ENCODE results near the gene VSTM4. TPM values are rescaled to one million over a fixed set of nuclear protein-coding genes. Genes with fewer than 3 reads are reported as not detected.

VSTM4 gene
- total RNA-seq, 4 donors from 2014 or later = 13.4 to 38.2 (median 25.9) TPM

DNA sequence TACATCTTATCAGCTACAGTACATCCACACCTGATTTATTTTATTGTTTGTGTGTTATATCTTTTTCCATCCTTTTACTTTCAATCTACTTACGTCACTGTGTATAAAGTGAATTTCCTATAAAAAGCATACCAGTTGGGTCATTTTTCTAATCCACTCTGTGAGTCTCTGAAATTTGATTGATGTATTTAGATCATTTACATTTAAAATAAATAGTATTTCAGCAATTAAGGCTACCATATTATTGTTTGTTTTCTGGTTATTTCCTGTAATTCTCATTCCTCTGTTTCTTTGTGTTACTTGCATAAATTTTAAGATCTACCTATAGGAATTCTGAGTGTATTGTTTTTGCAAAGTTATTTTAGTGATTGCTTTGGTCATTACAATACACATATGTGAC, 53.7 kb downstream of the VSTM4 start:
- TF ChIP-seq, protein P1, sequence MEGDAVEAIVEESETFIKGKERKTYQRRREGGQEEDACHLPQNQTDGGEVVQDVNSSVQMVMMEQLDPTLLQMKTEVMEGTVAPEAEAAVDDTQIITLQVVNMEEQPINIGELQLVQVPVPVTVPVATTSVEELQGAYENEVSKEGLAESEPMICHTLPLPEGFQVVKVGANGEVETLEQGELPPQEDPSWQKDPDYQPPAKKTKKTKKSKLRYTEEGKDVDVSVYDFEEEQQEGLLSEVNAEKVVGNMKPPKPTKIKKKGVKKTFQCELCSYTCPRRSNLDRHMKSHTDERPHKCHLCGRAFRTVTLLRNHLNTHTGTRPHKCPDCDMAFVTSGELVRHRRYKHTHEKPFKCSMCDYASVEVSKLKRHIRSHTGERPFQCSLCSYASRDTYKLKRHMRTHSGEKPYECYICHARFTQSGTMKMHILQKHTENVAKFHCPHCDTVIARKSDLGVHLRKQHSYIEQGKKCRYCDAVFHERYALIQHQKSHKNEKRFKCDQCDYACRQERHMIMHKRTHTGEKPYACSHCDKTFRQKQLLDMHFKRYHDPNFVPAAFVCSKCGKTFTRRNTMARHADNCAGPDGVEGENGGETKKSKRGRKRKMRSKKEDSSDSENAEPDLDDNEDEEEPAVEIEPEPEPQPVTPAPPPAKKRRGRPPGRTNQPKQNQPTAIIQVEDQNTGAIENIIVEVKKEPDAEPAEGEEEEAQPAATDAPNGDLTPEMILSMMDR (IDR thresholded peaks at IDR 0.05; ENCODE audit: low read depth) = no peak

DNA sequence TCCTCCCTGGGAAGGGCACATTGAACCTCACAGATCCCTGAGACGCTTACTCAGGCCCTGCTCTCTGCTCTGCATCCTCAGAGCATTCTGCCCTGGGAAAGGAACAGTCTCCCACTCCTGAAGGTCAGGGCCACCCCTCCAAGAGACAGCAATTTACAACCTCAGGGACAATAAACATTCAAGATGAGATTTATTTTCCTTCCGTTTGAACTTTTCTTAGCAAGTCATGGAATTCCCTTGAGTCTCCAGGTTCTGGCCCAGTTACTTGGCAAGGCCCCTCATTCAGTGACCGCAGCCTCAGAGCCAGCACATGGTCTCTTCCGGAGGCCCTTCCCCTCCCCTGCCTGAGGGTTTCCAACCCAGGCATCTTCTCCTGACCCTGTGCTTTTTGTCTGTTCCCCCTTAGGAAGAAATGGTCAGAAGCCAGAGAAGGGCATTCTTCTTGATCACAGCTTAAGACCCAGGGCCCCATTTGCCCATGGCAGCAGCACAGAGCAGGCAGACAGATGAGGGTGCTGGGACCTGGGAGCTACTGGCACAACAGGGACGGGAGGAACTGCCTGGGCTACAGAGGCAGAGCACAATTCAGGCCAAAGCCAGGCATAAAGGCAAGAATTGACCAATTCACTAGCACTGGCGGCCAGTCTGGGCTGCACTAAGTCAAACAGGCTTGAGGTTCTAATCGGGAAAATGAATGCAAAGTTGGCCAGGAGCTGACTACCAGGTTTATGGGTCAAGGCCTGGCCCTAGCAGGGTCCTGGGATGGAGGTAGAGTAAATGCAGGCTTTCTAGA, 56.7 kb downstream of the VSTM4 start:
- TF ChIP-seq, protein P1 (IDR thresholded peaks at IDR 0.05; ENCODE audit: low read depth) = no peak

DNA sequence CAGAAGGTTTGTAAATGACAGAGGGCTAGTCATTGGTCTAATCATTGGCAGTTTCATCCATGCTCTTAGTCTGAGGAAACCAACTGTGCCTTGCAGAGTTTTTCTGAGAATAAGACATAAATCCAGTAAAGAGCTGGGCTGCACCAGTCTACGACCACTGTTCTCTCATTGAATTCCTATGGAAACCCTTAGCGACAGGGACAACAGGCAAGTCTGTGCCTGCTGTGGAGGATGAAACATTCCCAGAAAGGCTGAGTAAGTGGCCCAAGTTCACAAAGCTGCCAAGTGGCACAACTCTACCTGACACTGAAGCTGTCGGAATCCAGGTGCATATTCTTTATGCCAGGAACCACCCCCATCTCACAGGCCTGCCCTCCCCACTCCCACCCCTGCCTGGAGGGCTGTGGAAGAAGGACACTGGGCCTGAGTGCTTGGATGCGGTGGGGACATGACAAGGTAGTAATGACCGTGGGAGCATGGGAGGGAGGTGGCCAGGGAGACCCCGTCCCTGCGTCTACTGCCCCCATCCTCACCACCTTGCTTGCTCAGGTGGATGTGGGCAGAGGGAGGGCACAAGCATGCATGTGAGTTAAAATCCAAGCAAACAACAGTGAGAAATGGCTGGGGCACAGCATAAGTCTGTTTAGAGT, 58.0 kb downstream of the VSTM4 start:
- TF ChIP-seq, protein P1 (IDR thresholded peaks at IDR 0.05; ENCODE audit: low read depth) = no peak

DNA sequence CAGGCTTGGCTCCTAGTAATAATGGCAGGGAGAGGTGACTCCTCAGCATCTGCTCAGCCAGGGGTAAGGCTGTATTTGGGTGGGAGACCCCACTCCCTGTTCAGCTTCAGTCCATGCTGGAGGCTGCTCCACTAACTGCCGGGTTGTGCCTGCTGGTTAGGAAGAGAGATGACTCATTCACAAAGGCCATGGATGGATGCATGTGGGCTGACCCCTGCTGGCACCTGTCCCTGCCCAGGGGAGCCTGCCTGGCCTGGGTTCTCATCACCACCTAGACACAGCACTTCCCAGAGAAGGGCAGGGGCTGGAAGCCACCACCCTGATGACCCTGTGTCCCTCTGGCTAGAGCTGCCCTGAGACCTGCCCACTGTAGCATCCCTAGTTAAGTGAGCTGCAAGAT, 59.0 kb downstream of the VSTM4 start:
- TF ChIP-seq, protein P1 (IDR thresholded peaks at IDR 0.05; ENCODE audit: low read depth) = no peak

DNA sequence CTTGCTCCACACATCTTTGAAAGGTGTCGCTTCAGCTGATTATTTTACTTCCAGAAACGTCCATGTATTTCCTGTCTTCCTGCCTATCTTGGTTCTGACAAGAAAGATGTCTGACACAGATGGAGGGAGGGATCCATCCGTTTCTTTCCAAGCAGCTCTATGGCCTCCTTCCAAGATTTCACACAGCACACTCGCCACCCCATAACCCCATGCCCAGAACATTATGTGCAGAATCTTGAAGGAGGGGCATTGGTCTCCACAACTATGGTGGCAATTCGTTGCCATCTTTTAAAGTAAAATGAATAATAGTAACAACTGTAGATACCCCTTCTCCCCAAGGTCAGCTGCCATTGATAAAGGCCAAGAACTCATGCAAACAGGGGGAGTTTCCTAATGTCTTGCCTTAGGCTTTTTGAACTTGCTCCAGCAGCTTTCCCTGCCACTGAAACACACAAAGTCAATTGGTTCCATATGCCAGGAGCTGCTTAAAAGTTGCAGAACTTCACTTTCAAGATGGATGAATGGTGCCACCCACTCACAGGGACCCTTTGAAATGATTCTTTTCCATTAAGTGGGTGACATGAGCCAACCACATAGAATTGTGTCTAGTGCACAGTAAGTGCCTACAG, 60.0 kb downstream of the VSTM4 start:
- TF ChIP-seq, protein P1 (IDR thresholded peaks at IDR 0.05; ENCODE audit: low read depth) = no peak

DNA sequence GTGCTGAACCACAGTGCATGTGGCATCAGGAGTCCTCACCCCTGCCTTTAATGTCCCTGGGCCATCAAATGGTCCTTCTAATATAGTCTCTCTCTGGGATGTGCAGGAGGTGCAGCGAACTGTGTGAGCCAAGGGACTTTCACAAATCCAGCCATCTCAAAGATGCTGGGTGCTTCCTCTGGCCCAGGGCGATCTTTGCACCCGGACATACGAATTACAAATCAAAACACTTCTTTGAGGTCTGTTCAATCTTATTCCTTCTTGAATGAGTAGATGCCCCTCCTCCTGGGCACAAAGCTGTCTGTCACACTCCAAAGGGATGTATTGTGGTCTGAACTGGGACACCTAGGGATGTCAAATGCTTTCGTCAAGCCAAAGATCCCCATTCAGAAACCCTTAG, 60.6 kb downstream of the VSTM4 start:
- TF ChIP-seq, protein P1 (IDR thresholded peaks at IDR 0.05; ENCODE audit: low read depth) = no peak

All from subcutaneous adipose tissue (tissue), 4 donors.